OCI-M2 (cell line): ENCODE results near the gene WNT9A.

Experiments used
- DNase-seq: peaks from one replicate; lab custom pipeline; 2025; ENCODE audit not compliant: unreplicated experiment; lab: John Stamatoyannopoulos, UW

WNT9A gene

GRCh38 chr1:227954163-227954850 lies 6.6 kb upstream of the WNT9A start:
- DNase-seq, result no peak

DNA sequence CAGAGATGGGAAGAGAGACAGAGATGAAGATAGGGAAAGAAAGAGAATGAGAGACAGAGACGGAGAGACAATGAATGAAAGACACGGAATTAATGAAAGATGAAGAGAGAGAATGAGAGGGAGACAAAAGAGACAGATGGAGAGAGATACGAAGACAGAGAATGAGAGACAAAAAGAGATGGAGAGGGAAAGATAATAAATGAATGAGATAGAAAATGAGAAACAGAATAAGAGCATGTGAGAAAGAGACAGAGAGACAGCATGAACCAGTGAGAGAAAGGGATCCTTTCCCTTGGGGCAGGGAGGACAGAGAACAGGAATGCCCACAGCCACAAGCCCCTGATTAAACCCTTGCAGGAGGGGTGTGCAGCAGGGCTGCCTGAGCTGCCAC lies 5.3 kb upstream of the WNT9A start:
- DNase-seq, result no peak

DNA sequence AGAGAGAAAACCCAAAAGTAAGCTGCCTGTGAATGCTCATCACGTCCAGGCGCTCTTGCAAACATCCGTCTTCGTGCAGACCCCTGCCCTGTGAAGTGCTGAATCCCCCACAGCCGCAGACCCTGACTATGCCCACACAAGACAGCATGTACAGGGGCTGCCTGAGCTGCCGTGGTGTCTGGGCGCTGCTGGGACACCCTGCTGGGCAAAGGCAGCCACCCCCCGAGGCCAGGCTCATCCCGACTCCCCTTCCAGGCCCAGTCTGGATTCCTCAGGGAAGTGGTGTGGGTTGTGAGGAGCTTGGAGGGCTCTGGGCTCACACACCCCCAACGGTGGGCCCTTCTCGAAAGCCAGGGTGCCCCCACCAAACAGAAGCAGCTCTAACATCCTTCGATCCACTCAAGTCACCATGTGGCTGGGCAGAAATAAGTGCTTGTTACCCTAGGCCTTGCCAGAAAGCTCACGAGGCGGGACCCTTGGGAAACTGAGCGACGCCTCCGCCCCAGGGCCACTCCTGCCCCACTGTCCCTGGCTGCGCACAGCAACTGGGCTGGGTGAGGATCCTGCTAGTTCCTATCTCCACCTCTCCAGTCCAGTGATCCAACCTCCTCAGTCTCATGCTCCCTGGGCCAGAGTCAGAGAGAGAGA lies 4.8 kb upstream of the WNT9A start:
- DNase-seq, result no peak

GRCh38 chr1:227951624-227952373 lies 4.1 kb upstream of the WNT9A start:
- no peak for DNase-seq

GRCh38 chr1:227950735-227951346 lies 3.1 kb upstream of the WNT9A start:
- DNase-seq, result no peak

DNA sequence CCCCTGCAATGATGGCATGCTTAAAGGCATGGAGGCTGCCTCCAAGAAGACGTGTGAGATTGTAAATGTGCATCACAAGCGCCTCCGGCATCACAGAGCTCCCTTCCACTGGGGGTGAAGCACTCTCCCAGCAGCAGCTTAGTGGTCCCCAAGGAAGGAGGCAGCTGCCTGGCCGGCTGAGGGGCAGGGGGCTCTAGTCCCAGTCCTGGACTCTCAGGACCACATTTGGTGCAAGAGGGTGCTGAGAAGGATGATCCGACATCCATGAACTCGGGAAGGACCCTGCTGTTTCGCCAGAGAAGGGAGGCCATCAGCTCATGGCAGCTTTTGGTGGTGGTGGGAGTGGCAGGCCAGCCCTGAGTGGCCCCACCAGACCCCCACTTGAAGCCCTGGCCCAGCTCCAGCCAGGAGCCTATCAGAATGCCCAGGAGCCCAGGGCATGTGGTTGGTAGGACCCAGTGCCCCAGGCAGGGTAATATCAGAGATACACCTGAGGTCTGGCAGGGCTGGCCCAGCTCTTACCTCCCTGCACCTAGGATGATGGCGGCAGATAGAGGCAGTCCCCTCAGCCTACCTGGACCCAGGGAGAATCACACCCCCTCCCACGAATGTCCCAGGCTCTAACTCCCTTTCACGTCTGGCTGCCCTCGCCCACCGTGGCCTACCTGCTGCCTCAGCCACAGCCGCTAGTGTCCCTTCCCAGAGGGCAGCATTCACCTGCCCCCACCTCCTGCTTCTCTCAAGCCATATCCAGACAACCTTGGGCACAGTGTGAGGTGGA lies 2.4 kb upstream of the WNT9A start:
- no peak for DNase-seq

- no peak for DNase-seq
These were observed 1.7 kb upstream of the WNT9A start for GRCh38 chr1:227949341-227949921.

GRCh38 chr1:227948493-227949260 lies 945 bp upstream of the WNT9A start:
- no peak for DNase-seq

GRCh38 chr1:227947386-227947675 lies 401 bp downstream of the WNT9A start:
- DNase-seq, result no peak

GRCh38 chr1:227946624-227947385 lies 927 bp downstream of the WNT9A start:
- DNase-seq, result no peak

GRCh38 chr1:227945891-227946623 lies 1.7 kb downstream of the WNT9A start:
- no peak for DNase-seq

DNA sequence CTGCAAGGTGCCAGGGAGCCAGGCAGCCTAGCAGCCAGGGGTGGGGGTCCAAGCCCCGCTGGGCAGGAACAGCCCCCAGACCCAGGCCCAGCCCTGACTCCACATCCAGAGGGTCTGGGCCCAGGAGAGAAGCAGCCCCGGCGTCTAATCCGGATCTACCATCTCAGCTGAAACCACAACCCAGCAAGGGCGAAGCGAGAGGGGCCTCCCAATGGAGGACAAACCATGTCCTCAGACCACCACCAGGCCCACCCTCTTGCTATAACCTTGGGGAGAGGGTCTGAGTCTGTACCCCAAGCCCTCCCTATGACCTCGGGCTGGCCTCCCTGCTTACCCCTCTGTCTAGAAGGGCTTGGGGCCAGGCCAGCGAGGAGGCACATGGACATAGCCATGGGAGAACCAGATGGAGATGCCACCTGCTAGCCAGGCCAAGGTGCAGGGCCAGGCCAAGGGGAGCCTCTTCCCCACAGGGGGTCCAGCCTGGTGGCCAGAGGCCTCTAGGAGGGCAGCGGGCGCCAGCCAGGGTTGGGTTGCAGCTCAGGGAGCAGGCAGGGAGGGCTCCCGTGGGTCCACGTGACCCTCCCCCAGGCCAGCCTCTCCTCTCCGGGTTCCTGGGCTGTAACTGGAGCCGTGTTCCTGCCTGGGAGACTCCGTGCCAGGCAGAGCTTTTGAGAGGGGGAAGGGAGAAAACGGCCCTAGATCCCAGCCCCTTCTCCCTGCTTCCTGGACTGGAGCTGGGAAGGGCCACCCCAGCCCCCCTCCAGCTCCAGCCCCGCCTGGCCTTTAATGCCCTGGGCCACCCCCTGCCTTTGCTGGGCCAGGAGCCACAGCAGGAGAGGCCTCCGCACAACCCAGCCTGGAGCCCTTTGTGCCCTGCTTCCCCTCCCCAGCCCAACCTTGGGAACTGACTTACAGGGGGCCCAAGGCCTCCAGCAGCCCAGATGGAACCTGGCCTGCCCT lies 2.5 kb downstream of the WNT9A start:
- no peak for DNase-seq

DNA sequence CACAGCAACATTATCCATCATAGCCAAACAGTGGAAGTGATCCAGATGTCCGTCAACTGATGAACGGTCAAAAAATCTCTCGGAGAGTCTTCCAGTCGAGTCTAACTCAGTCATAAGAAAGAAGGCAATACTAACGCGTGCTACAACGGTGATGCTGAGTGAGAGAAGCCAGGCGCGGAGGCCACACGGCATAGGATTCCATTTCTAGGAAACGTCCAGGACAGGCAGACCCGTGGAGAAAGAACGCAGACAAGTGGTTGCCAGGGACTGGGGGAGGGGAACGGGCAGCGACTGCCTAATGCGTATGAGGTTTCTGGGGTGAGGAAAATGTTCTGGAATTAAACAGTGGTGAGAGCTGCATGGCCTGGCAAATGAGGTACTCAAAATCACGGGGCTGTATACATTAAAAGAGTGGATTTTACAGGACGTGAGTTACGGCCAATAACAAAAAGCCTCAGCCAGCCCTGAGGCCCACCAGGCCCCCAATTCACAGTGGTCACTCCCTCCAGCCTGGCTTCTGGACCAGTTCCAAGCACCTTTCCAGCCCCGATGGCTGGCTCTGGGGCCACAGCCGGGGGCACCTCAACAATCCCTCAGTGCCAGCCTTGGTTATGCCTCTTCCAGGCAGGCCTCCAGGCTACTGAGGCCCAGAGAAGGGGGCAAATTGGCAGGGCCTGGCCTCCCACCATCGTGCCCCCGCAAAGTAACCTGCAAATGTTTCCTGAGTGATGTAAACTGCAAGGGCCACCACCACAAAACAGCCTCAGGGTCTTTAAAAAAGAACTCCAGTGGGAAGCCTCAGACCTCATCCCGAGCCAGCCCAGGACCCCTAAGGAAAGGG lies 3.4 kb downstream of the WNT9A start:
- DNase-seq, result no peak

DNA sequence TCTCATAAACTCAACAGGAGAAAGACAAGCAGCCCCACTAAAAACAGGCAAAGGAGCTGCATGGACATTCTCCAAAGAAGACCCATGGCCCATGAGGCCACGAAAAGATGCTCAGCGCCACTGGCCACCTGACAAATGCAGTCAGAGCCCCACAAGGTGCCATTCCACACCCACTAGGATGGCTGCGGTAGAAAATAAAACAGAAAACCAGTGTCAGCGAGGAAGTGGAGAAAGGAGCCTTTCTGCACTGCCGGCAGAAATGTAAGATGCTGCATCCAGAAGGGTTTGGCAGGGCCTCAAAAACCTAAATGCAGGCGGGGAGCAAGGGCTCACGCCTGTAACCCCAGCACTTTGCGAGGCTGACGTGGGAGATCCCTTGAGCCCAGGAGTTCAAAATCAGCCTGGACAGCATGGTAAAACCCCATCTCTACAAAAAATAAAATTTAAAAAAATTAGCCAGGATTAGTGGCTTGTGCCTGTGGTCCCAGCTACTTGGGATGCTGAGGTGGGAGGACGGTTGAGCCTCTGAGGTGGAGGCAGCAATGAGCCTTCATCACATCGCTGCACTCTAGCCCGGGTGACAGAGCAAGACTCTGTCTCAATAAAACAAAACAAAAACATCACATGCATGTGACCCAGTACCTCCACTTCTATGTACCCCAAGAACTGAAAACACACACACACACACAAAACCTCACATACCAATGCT lies 4.2 kb downstream of the WNT9A start:
- DNase-seq, result no peak

DNA sequence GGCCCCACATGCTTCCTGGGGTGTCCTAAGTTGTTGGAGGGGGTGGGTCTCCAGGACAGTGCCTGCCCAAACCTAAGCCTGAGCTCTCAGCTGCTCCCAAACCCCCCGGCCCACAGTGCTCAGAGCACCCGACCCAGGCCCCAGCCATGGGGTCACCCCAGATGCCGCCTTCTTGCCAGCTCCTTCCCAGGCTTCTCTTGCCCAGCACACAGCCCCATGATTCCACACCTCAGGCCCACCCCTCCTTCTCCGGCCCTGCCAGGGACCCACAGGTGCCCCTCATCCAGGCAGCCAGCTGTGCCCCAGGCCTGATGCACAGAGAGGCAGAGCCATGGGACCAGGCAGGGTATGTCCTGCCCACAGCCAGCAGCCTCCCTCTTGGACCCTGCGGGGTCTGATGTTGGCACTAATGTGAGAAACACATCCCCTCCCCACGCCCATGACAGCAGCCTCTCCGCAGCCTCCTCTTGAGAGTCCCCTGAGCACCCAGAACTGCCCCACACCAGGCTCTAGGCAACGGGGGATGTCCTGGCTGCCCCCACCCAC lies 4.9 kb downstream of the WNT9A start:
- no peak for DNase-seq
